Activated CD4-positive, CD25-positive, alpha-beta regulatory T cell (primary cell): Measurements from ENCODE around the gene ANO6.
"Not testable (repeated sequence)": the region's sequence is repeated elsewhere in the genome, so short reads cannot be mapped to it uniquely, and the experiment has no call there.

Experiments
- DNase-seq, 4 experiments: peaks; one replicate each; lab custom pipeline; 2025; lab: John Stamatoyannopoulos, UW

ANO6 gene

DNA sequence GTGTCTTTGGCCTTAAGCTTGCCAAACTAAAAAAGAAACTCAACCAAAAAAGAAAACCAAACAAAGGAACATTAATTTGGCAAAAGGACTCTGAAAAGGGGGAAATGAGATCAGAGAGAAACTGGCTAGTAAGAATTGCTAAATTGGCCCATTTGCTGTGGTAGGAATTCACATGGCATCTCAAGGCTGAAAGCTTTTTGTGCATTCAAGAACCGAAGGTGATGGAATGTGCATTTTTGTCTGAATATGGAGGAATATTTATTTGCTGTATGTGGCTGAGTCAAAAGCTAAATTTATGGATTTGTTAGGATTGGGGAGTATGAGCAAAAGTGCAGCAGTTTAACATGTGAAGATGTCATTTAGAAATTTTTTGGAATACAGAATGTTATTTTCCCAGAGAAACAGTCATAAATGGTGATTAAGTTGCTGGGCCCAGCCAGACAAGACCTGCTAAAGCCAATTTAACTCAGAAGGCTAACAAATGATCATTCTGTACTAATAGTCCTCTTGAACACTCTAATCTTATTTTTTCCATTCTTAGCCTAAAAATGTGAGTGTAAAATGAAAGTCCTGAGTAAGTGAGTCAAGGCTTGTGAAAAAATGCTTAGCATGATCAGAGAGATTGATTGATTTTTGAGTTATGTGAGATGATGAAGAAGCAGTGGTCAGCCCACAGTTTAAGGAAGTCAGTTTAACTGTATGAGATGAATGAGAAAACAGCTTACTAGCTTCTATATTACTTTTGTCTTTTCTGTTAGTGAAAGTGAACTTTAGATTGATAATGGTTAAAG lies 94.1 kb downstream of the ANO6 start:
- no peak for DNase-seq

DNA sequence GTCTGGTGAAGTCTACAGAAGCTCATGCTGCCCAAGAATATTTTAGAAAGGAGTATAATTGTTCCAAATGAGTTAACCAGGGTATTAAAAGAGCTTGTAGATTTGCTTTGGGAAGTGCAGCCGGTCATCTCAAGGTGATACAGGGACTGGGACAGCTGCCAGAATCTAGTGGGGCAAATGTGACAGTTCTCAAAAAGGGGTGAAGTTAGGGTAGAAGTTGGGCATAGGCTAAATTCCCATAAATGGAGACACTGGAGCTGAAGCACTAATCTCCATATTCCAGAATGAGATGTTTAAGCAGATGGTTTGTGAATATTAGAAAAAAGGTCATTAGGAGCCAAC lies 94.7 kb downstream of the ANO6 start:
- DNase-seq: no peak

DNA sequence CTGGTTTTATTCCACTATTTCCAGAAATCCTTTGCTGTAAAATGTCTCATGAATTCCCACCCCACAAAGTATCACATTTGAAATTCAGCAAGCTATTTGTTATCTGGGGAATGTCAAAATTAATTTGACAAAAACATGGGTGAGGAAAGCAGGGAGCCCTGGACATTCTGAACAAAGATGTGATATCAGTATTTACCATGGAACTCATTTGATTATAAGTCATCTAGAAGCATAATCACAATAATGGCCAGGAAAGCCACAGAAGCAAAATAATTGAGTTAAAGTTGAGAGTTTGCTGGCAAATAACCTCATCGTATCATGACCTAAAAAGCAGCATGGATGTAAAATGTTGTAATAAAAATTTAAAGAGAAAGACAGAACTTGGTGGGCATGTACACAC lies 96.1 kb downstream of the ANO6 start:
- DNase-seq: no peak

DNA sequence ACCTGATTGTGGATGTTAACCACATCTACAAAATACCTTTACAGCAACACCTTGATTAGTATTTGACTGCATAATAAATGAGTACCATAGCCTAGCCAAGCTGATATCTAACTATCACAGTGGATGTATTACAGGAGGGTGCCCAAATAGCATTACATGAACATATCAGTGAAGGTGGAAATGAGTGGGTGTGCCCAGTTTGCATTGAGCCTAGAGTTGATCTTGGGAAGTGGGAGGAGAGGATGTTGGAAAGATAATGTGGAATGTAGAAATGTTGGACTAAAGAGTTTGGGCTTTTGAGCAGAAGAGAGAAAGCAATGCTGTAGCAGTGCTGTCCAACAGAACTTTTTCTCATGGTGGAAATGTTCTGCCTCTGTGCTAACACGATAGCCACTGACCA lies 98.9 kb downstream of the ANO6 start:
- no peak for DNase-seq

DNA sequence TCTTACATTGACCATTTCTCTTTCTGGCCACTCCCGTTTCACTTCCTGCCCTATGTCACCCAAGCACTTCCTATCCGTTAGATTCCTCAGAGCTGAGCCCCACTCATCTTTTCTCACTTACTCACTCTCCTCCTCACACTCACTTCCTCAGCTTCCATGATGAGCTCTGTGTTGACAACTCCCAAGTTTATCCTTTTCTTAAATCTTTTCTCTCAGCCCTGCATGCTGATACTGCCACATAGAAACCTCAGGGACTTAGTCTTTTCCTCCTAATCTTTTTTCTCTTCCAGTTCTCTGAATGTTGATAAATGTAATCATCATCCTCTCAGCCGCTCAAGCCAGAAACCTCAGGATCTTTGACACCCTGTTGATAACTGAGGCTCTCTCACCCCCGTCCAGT lies 99.6 kb downstream of the ANO6 start:
- DNase-seq: no peak

DNA sequence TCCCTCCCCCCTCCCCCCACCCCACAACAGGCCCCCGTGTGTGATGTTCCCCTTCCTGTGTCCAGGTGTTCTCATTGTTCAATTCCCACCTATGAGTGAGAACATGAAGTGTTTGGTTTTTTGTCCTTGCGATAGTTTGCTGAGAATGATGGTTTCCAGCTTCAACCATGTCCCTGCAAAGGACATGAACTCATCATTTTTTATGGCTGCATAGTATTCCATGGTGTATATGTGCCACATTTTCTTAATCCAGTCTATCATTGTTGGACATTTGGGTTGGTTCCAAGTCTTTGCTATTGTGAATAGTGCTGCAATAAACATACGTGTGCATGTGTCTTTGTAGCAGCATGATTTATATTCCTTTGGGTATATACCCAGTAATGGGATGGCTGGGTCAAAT lies 101.4 kb downstream of the ANO6 start:
- DNase-seq: not testable (repeated sequence)

DNA sequence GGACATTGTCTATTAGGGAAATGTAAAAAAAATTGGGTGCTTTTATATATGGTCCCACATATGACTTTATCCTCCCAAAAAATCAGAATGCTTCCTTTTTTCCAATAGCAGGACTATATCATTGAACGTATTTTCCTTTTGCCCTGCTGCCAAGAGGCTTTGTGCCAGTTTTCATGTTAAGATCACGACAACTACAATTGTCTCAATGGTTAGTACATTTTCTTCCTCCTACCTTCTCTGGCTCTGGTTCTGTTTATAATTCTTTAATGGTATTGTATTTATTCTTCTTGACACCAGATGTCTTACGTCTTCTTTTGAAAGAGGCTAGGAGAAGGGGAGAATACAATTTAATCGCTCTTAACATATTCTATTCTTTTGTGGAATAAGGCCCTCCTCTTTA lies 106.9 kb downstream of the ANO6 start:
- DNase-seq: no peak

DNA sequence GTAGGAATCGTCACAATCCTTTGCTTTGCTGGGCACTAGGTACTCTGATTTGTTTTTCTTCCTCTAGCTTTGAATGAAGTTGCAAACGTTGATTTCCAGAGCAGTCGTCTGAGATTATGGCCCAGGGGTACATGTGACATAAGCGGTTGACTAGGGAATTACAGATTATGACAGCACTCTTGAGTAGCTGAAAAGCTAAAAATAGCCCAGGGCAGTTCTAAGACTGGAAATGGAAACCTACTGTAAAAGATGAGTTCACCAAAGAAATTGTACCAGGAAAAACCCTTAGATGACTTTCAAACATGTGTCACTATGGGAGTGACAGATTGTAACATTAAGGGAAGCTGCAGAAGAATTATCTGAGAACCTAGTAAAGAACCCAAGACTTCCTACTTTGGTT lies 108.5 kb downstream of the ANO6 start:
- DNase-seq: no peak

DNA sequence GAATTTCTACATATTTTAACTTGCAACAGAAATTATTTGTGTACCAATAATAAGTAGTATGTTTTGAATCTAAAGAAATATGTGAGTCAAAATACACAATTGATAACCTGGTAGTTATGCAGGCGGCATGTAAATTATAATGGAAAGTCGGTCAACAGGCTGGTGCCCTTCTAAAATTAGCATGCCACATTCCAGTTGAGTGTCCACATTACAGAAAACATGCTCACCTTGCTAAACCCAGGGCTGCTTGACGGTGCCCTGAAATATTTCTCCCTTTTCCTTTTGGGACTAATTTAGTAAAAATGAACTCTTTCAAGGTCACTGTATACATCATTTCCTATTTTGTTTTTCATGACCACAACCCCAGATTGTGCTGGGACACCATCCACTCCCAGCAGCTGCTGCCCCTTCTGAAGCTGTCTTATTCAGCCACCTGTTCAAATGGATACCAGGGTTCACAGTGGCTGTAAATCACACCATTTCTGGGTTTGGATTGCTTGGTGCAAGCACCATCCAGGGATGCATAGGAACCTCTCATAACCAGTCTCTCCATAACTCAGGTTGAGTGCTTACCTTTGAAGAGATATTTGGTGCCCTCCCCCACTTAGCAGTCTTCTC lies 110.6 kb downstream of the ANO6 start:
- DNase-seq: no peak

DNA sequence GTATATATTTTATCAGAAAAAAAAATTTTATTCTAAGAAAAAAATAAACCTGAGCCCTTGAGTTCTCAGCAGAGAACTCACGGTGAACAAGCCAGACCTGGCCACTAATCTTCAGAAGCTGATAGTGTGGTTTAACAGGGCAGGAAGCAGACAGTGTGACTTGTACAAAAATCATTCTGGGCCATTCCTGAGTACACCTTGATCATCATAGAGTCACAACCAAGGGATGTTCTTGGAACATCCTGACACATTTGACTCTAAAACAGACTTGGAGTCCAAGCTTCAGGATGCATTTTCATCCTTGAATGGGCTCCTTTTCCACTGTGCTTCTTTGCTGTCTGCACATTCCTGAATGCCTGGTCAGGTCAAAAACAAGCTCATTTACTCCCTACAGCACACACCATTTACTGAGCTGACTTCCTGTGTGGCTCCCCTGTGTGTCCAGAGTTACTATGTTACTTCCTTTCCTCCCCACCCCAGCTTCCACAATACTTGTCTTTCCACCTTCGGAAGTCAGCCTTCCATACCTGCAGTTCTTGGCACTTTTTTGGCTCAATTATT lies 112.0 kb downstream of the ANO6 start:
- no peak for DNase-seq

DNA sequence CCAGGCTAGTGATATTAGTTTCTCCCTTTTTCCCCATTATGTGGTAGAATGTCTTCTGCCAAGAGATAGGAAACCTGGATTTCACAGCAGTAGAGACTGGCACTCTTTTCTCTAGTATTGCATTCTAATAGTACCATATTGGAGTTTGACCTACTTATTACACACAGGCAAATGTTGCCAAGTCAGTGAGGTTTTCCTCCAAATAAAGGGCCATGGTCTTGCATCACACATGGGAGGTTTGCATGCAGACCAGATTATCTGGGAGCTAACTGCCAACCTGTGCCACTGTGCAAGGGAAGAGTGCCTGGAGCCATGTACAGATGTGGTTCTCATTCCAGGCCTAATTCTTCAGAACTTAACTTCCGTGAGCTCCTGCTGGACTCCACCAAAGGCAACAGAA lies 113.3 kb downstream of the ANO6 start:
- DNase-seq: no peak

DNA sequence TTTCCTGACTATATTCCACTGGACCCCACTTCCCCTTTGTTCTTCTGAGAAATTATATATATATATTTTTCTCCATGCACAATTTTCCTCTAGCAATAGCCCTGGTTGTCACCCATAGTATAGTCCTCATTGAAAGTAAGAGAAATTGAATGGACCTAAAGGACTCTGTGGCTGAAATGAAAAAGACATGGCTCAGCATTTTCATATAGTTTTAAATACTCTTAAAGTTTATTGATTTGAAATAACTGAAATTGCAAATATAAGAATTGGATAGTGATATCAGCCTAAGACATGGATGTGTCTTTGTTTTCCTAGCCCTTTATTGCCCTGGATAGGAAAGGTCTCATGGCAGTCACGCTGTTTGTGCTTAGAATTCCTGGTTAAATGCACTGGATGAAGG lies 113.8 kb downstream of the ANO6 start:
- no peak for DNase-seq

DNA sequence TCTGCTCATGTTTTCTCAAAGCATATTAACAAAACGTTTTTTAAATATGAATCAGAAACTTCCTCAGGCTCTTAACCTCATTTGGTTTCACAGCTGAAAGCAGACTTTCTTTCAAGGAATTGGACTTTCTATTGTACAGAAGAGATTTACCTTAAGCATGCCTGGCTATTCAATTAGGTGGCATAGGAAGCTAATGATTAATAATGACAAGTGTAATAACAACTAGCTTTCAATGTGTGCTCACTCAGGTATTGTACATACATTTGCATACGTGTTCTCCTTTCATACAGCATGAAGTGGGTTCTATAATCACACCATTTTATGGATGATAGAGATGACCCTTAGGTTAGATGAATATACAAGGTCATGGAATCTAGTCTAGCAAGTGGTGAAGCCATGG lies 115.7 kb downstream of the ANO6 start:
- no peak for DNase-seq

DNA sequence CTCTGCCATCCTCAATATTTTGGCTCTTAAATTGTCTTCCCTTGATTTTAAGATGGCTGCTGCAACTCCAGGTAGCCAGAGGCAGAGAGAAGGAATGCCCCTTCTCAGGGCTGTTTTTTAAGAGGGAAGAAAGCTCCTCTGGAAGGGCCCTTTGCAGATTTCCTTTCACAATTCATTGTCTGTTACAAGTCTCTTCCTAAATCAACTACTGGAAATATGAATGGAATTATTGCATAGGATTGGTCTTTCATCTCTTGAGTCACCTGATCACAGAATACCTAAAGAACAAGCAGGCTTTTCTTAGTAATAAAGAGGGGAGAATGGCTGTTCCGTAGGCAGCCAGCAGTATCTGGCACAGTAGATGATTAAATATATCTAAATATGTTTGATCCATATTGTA lies 118.5 kb downstream of the ANO6 start:
- no peak for DNase-seq

DNA sequence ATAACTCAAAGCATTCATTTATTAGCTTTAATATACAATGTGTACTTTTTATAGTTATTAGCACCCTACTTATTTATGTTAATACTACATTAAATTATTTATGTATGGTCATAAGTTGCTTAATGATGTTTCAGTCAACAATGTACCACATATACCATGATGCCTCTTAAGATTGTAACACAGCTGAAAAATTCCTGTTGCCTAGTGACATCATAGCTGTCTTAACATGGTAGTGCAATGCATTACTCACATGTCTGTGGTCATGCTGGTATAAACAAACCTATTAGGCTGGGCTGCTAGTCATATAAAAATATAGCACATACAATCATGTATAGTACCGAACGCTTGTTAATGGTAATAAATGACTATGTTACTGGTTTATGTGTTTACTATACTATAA lies 120.4 kb downstream of the ANO6 start:
- DNase-seq: no peak

DNA sequence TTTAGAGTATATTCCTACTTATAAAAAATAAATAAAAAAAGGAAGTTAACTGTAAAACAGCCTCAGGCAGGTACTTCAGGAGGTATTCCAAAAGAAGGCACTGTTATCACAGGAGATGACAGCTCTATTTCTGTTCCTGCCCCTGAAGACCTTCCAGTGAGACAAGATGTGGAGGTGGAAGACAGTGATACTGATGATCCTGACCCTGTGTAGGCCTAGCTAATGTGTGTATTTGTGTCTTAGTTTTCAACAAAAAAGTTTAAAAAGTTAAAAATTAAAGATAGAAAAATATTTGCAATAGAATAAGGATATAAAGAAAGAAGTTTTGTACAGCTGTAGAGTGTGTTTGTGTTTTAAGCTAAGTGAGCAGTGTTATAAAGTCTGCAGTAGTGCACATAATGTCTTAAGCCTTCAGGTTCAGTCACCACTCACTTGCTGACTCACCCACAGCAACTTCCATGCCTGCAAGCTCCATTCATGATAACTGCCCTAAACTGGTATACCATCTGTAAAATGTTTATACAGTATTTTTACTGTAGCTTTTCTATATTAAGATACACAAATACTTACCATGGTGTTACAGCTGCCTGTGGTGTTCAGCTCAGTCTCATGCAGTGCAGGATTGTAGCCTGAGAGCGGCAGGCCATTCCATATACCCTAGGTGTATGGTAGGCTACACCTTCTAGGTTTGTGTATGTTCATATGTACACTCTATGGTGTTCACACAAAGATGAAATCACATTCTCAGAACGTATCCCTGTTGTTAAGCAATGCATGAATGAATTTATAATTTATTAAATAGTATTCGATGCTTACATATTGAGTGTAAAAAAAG lies 121.1 kb downstream of the ANO6 start:
- no peak for DNase-seq

DNA sequence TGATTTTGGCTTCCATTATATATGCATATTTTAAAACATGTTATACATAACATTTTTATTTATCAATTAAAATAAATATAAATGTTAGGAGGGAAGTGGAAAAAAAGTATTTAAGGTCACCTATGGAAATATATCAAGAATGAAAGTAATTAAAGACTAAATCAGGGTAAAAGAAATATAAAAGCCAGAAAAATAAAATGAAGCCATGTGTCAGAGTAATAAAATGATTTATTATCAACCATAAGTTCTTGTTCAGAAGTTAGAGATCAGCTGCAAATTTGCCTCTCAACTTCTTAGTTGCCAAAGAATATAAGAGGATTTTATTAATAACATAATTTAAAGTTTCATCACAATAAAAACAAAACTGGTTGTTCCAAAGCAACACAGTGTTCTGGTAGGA lies 121.9 kb downstream of the ANO6 start:
- no peak for DNase-seq

DNA sequence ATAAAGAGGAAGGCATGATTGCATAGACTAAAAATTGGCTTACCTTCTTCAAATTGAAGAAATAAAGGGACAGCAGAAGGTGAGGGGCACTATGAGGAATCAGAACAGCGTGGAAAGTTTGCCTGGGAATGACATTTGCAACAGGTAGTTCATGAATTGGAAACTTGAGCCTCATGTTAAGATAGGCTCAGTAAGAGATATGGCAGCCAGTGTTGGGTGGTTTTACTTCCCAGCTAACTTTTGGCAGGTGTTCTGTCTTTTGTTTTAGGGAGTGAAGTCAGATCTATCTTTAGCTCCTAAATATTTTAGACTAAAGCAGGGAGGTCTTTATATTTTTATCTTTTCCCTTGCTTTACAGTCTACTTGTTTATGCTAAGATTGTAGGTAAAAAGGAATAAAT lies 122.4 kb downstream of the ANO6 start:
- no peak for DNase-seq

DNA sequence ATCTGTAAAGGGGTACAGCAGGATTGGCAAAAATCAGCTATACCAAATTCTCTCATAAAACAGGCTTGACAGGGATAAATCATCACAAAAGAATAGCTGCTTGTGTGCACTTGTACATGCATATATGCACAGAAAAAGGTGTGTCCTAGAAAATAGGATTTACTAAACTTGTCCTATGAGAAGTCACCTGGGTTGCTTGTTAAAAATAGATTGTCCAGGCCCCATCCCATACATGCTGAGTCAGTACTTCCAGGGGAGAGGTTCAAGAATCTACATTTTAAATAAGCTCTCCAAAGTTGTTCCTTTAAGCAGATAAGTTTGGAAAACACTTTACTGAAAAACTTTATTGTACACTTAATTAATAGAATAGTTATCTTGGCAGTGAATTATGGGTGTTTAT lies 123.1 kb downstream of the ANO6 start:
- no peak for DNase-seq

DNA sequence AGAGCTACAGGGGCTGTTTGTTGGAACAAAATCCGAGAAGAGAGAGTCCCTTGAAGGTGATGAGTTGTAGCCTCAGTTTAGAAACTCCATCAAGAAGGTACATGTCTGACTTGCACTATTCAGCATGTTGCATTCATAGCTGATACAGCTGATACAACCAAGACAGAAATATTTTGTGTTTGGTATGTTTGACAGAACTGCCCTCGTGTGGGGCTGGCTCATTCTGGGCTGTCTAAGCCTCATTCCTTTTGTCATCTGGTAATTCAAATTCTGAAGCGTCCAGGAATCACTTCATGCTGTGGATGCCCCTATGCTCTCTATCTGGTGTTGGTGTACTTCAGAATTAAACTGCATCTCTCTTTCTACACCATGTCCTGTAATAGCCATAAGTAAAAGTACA lies 126.3 kb downstream of the ANO6 start:
- DNase-seq: no peak

DNA sequence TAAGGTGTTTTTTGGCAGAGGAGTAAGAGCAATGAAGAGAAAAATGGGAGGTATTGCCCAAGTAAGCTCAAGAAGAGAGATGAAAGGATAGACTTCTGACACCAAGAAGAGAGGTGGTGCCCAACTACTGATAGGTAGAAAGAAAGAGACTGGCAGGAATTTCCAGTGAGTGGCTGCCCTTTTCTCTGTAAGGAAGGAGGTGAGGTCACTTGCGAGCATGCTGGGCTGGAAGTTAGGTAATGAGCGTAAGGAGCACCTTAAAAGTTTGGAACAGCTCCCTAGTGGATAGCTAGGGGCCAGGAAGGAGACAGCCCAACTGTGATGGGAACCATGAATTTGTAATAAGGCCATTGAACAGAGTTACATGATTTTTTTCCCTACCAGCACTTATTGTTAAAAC lies 127.0 kb downstream of the ANO6 start:
- DNase-seq: no peak

DNA sequence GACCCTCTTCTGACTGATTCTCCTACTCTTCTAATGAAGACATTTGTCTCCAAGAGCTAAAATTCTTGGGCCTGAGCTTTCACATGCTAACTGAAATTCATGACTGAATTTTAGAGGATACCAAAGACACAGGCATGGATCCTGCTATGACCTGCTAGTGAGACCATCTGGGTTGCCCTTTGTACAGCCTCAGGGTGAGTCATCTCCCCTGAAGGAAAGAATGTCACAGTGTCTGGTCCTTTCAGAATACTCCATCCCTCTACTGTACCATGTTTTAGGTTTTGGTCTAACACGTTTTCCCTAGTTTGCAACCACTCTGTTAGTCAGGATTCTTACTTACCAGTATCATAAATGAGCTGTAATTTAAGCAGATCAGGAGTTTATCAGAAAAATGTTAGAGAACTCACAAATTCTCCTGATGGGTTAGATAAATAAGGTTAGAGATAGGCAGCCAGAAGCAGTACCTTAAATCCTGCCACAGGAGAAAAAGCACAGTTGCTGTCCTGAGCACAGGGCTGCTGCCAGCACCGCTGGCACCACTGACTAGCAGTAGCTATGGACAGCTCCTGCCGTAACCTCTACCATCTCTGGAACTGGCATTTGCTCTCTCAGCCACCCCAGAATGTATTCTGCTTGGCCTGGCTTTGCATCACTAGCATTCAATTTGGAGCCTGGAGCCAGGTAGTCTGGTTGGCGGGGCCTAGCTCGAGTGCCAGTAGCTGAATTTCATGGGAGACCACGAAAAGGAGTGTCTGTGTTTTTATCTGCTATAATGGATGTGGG lies 127.6 kb downstream of the ANO6 start:
- DNase-seq: no peak
